ENCODE measurements around the gene HOXB9. TPM values are rescaled to one million over a fixed set of nuclear protein-coding genes. Genes with fewer than 3 reads are reported as not detected.

The HOXB9 gene
- total RNA-seq, 1 donor from 2014 or later = 0.11 TPM

GRCh38 chr17:48604770-48605329 is 21.3 kb downstream of the HOXB9 start, which contains the start of gene HOXB6:
HOXB6 (minus strand) TSS chr17:48604986; CDS start chr17:48598150, 6,836 bp downstream.
- TF ChIP-seq CTCF (IDR thresholded peaks at IDR 0.05; ENCODE audit: insufficient read depth, low read depth, low read length) (no peak), EZH2 (IDR thresholded peaks at IDR 0.05; ENCODE audit: insufficient read depth, low read length) (no peak)
- peaks cover 3% of the 10 kb centered on the region for H3K9me3 ChIP-seq (ENCODE audit: insufficient read depth, low read depth, low read length)
- no peak within 1 kb of the TSS for H3K9ac ChIP-seq (ENCODE audit: low read length)
- peaks cover 96% of the 10 kb centered on the region for H3K27me3 ChIP-seq (ENCODE audit: insufficient read depth, low read length)
- H3K4me1 Mint-ChIP-seq (ENCODE audit: low read depth, unreplicated experiment) = no peaks in the 10 kb centered on the region
- peak within 1 kb of the TSS; percentile 69 for H3K27ac Mint-ChIP-seq (ENCODE audit: unreplicated experiment)
- H2AFZ ChIP-seq (ENCODE audit: low read depth, low read length) = no peak within 1 kb of the TSS
- no peaks in the 10 kb centered on the region for H3K4me1 ChIP-seq (ENCODE audit: insufficient read depth, low read length)
- H3K27ac ChIP-seq (ENCODE audit: low read depth, low read length) = no peak within 1 kb of the TSS
- no peak within 1 kb of the TSS for H3K4me3 ChIP-seq (ENCODE audit: insufficient read depth, low read depth, low read length)
- DNase-seq (ENCODE audit: low read depth) = no peak
- peaks cover 44% of the 10 kb centered on the region for H3K9me3 Mint-ChIP-seq (ENCODE audit: unreplicated experiment)
- no peak within 1 kb of the TSS for H3K4me3 Mint-ChIP-seq (ENCODE audit: unreplicated experiment)
- no peak within 1 kb of the TSS for H3K4me2 ChIP-seq (ENCODE audit: low read length)
- H3K36me3 Mint-ChIP-seq (ENCODE audit: low read depth, unreplicated experiment) = no peaks in the 10 kb centered on the region
- H4K20me1 ChIP-seq (ENCODE audit: insufficient read depth, low read length) = peaks cover 28% of the 10 kb centered on the region
- H3K27me3 Mint-ChIP-seq (ENCODE audit: low read depth, unreplicated experiment) = peaks cover 94% of the 10 kb centered on the region
- FAIRE-seq = no peak
- no peaks in the 10 kb centered on the region for H3K36me3 ChIP-seq (ENCODE audit: insufficient read depth, low read length)
- no peaks in the 10 kb centered on the region for H3K79me2 ChIP-seq (ENCODE audit: insufficient read depth, low read length)

GRCh38 chr17:48603959-48604769 is 22.0 kb downstream of the HOXB9 start:
- Histone ChIP-seq H3K4me2 (ENCODE audit: low read length) (no peak overlapping the region), H2AFZ (ENCODE audit: low read depth, low read length) (no peak overlapping the region), H3K27me3 (ENCODE audit: insufficient read depth, low read length) (peaks cover 96% of the 10 kb centered on the region), H3K4me3 (ENCODE audit: insufficient read depth, low read depth, low read length) (no peak overlapping the region), H3K4me1 (ENCODE audit: insufficient read depth, low read length) (no peaks in the 10 kb centered on the region), H4K20me1 (ENCODE audit: insufficient read depth, low read length) (peaks cover 35% of the 10 kb centered on the region), H3K27ac (ENCODE audit: low read depth, low read length) (no peak overlapping the region), H3K36me3 (ENCODE audit: insufficient read depth, low read length) (no peaks in the 10 kb centered on the region), H3K9ac (ENCODE audit: low read length) (no peak overlapping the region), H3K9me3 (ENCODE audit: insufficient read depth, low read depth, low read length) (peaks cover 3% of the 10 kb centered on the region), H3K79me2 (ENCODE audit: insufficient read depth, low read length) (no peaks in the 10 kb centered on the region)
- Mint-ChIP-seq H3K4me3 (ENCODE audit: unreplicated experiment) (no peak overlapping the region), H3K36me3 (ENCODE audit: low read depth, unreplicated experiment) (no peaks in the 10 kb centered on the region), H3K4me1 (ENCODE audit: low read depth, unreplicated experiment) (no peaks in the 10 kb centered on the region), H3K27ac (ENCODE audit: unreplicated experiment) (no peak overlapping the region), H3K27me3 (ENCODE audit: low read depth, unreplicated experiment) (peaks cover 94% of the 10 kb centered on the region), H3K9me3 (ENCODE audit: unreplicated experiment) (peaks cover 48% of the 10 kb centered on the region)
- DNase-seq (ENCODE audit: low read depth) (no peak), FAIRE-seq (no peak)
- no peak for TF ChIP-seq CTCF (IDR thresholded peaks at IDR 0.05; ENCODE audit: insufficient read depth, low read depth, low read length)
- TF ChIP-seq EZH2 (IDR thresholded peaks at IDR 0.05; ENCODE audit: insufficient read depth, low read length) = peak; percentile 30

Measured in astrocyte (in vitro differentiated cells and primary cell).